Activated CD8-positive, alpha-beta memory T cell treated with anti-CD3 and anti-CD28 coated beads, Interleukin-2, amount 50 U/mL, for 24 hours (primary cell): ENCODE results near the gene DENND6B.
"Not testable (repeated sequence)": the region's sequence is repeated elsewhere in the genome, so short reads cannot be mapped to it uniquely, and the experiment has no call there.

Source experiments
- DNase-seq: peaks from one replicate; pipeline ENCODE4 v3.0.0-alpha.2; 2020; ENCODE audit errors: extremely low read depth

The DENND6B gene

DNA sequence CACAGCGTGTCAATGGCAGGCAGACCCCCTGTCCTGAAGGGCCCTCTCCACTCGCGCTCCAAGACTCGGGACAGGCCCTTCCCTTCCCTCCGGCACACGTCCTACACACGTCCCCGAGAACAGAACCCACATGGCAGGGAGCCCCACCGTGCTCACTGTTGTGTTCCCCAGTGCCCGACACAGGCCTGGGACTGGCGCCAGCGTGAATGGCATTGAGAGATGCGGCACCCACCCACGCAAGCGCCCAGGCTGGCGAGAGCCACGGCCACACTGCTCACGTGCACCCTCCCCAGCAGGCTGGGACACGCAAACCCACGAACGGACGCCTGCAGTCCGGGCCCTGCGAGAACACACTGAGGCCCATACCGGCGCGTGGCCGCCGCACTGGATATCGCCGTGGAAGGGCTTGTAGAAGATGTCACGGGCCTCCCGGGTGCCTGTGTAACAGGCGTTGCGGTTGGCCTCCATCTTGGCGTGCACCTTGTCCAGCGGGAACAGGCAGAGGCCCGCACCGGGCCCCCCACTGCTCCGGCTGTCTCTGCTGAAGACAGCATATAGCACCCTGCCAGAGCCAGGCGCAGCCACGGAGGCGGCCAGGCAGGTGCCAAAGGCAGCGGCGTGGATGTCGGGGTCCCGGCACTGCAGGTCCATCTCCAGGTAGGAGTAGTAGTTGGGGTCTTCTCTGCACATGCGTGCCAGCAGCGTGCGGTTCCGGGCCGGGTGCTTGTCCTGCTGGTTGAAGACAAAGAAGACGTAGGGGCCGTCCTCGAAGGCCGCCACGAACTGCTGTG lies 37.5 kb downstream of the DENND6B start:
- DNase-seq = no peak

DNA sequence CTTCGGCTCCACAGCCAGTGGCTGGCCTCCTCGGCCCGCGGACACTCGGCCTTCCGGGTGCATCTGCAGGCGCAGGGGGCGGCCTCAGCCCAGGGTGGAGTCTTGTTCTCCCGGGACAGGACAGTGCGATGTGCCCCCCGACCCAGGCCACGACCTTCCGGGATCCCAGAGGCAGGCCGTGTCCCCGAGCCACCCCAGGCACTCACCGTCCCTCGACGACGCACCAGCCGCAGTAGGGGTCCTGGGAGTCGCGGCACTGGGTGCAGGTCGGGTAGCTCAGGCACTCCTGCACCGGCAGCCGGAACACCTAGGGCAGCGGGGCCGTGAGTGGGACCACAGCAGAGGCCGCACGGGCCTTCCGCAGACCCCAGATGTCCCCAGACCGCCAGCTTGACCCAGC lies 39.1 kb downstream of the DENND6B start:
- no peak for DNase-seq

DNA sequence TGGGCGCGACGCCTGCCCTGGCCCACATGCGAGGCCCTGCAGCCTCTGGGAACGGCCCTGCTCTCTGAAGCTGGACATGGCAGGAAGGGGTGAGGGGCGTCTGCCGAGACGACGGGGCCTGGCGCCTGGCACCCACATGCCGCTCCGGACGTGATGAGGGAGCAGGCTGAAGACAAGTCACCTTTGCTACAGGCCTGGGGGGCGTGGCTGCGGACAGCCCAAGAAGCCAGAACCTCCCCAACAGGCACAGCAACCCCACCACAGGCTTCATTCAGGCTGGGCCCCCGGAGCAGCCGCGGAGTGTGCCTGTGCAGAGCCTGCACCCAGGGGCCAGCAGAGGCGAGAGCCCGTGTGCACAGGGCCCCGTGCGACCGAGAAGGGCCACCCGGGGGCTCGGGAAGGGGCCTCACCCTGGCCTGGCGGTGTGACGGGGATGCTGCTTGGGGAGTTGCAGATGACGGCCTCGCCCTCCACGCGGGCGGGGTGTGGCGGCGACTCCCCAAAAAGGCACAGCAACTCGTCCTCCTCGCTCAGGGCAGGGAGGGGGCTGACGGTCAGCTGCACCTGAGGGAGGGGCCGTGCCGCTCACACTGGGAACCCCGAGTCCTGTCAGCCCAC lies 40.0 kb downstream of the DENND6B start:
- no peak for DNase-seq

DNA sequence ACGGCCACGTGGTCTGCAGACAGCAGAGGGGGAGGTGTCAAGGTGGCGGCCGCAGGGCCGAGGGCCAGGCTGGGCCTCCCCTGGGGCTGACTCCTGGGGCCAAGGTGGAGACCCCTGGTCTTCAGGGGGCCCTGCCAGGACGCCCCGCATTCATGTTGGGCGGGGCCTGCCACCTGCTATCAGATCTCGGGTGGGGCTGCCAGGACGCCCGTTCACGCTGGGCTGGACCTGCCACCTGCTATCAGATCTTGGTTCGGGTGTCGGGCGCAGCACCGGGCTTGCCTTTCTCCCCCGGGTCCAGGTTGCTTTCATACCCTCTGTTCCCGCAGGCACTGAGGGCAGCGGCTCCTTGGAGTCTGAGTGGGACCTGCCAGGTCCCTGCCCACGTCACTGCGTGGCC lies 40.5 kb downstream of the DENND6B start:
- DNase-seq = no peak

DNA sequence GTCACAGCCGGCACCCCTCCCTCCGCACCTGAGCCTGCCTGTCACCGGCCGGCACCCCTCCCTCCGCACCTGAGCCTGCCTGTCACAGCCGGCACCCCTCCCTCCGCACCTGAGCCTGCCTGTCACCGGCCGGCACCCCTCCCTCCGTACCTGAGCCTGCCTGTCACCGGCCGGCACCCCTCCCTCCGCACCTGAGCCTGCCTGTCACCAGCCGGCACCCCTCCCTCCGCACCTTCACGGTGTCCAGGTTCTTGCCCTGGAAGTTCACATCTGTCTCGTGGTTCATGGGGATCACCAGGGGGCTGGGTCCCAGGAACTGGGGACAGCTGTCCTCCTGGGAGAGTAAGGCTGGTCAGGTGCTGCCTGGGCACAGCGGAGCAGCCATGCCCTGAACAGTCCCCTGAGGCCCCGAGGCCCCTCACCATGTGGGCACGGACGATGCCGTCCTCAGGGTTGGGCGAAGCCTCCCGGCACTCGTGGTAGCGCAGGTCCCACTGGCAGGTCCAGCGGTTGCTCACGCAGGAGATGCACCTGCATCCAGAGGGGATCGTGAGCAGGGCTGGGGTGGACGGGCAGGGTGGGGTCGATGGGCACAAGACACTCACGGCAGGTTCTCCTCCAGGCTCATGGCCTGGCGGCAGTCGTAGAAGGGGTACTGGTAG lies 41.1 kb downstream of the DENND6B start:
- no peak for DNase-seq

DNA sequence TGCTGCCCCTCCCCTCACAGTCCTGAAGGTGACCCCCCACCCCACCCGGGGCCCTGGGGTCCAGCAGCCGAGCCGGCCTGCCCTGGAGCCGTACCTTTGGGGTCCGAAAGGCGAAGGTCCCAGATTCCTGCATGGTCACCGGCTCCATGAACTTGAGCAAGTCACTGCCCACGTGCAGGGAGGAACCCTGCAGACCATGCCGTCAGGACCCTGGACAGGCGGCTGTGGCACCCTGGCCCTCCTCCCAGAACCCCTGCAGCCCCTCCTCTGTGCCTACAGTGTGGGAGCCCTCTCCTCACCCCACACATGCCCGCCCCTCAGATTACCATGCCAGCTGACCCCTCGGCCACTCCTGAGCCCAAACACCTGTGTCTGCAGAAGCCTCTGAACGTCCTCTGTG lies 42.3 kb downstream of the DENND6B start:
- no peak for DNase-seq

DNA sequence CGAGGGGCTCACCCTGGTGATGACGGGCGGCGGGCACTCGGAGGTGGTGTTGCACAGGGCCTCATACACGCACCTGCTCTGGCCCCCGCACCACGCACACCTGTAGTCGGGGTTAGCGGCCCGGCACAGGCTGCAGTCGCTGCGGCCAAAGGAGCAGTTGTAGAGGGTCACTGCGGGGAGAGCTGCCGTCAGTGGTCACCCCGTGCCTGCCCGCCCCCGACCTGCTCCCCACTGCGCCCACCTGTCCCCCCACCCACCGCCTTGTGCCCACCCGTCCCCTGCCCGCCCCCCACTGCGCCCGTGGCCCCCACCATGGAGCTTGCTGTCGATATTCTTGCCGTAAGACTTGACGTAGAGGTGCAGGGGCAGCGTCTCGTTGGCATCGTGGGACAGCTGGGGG lies 43.0 kb downstream of the DENND6B start:
- no peak for DNase-seq

DNA sequence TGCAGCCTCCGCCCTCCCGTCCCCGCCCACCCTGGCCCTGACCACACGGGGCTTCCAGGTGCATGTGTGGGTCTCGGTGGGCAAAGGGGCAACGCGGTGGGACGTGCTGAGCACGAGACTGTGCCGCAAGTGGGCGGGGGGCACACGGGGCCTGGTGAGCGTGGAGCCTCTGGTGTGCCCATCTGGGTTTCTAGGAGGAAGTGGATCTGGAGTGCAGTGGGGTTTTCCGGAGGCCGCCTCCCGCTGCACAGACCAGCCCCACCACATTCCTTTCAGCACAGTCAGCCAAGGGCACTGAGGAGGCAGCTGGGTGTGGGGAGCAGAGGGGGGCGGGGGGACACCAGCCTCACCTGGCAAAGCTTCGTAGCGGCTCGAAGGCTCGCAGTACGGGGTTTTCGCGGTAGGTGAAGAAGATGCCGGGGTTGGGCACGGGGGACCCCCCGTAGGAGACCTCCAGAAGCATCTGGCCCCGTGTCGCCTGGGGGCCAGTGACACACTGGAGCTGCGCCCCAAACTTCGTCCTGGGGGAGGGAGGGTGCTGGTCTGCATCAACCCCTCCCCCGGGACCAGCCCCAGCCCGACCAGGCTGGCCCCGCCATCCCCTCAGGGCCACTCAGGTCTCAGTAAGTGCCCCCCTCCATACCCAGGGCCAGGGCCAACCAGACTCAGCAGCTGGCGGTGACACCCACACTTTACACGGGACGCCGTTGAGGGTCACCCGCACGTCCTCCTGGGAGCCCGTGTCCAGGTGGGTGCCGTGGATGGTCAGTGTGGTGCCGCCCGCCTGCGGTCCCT lies 44.3 kb downstream of the DENND6B start:
- DNase-seq = no peak

DNA sequence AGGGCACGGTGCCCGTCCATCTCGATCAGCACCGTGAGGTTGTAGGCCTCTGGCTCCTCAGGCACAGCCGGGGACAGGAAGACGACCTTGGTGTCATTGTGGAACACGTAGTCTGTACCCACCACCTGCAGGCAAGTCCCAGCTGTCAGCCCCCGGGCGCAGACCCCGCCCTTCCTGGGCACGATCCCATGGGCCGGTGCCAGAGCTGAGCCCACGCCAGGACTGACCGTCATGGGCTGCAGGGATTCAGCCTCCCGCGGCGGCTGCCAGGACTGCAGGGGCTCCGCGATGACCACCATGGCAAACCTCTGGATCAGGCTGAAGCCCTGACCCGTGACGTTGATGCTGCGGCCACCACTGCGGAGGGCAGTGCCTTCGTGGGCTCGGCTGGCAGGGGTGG lies 44.9 kb downstream of the DENND6B start:
- DNase-seq = no peak

DNA sequence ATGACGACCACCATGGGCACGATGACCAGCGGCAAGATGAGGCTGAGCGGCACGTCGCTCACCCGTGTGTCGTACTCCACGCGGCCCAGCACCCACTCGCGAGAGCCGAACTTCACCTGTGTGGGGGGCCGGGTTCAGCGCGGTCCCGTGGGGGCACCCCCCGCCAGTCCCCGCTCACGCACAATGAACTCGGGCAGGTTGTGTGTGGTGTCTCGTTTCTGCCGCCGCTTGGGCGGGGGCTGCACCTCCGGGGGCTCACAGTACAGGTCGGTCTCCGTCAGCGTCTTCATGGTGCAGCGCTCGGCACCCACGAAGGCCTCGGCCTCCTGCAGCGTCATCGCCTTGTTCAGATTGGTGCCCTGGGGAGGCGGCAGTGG lies 45.4 kb downstream of the DENND6B start:
- no peak for DNase-seq

DNA sequence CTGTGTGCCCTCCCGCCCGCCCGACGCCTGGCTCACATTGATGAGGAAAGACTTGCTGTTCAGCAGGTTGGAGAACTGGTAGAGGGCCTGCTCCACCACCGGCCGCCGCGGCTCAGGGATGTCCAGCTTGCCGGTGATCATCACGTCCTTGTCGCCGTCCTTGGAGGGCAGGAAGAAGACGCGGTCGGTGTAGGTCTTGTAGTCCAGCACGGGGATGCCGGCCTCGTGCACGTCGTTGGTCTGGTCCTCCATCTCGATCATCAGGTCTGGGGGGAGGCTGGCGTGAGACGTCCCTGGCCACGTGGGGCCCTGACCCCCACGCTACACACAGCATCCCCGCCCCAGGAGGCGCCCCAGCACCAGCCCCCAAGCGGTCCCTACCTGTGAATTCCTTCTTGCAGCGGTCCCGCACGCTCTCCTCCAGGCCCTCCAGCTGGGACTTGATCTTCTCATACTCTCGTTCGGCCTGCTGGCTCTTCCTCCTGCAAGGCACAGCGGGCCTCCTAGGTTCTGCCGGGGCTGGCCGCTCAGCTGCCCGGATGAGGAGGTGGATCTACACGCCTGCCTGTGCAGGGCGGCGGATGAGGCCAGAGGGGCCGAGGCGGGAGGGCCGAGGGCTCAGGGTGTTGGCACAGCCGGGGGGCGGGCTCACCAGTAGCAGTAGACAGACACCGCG lies 46.0 kb downstream of the DENND6B start:
- DNase-seq = no peak

DNA sequence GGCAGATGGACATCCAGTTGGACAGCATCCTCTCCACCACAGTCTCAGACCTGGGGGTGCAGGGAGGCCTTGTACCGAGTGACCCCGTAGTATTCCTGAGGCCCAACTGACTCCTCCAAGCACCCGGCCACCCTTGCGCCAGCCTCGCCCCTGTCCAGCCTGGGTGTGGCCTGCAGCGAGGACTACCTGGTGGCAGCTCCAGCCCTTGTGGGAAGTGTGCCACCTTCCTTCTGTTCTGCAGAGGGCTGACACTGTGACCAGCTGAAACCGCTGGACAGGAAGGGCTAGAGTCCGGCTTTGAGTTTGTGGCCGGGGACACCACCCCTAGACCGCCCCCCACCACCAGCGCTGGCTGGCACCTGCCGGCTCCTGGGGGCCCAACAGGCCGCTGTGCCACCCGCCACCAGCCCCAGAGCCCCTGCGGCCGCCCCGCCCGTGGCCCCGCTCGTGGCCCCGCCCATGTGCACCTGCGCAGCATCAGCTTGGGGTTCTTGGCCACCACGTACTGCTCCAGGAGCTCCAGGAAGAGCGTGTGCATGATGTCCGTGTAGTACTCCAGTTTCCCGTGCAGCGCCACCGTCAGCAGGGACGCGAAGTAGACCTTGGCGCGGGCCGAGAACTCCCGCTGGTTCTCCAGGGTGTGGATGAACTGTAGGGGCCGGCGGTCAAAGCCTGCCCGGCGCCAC lies 46.6 kb downstream of the DENND6B start:
- DNase-seq = no peak

DNA sequence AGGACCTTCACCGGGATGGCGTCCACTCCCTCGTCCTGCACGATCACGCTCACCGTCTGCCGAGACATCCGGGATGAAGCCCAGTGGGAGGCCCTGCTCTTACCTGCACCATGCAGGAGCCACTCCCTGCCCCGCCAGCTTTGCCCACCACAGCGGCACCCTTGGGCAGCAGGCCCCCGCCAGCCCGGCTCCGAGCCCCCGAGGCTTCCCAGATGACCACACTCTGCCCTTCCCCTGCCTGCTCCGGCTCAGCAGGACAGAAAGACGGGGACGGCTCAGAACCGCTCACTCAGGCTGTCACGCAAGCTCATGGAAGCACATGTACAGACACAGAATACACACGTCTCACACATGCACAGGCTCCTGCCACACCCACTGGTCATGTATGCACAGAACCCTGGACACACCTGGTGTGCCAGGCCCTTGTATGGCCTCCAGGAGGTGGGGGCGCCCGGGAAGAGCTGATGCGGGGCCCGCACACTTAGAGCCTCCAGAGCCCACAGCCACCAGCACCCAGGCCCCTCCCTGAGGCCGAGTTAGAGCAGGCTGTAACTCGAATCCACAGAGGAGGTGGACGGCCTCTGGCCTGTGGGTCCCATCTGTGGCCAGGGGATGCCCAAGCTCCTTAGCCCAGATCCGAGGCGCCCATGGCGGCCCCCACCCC lies 47.7 kb downstream of the DENND6B start:
- DNase-seq = no peak

DNA sequence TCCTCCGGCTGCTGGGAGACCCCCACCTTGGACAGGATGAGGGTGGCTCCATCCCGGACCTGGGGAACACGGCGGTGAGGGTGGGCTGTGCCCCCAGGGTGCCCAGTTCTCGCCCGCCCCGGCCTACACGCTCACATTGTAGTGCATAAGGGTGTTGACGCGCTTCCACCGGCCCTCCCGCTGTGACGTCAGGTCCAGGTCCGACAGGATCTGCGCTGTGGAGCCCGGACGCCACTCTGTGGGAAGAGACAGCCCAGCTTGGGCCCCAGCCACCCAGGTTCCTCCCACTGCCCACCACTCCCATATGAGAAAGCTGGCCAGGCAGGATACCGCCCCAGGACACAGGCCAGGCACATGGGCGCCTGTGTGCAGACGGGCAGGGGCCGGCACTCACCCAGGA lies 48.4 kb downstream of the DENND6B start:
- DNase-seq = no peak

DNA sequence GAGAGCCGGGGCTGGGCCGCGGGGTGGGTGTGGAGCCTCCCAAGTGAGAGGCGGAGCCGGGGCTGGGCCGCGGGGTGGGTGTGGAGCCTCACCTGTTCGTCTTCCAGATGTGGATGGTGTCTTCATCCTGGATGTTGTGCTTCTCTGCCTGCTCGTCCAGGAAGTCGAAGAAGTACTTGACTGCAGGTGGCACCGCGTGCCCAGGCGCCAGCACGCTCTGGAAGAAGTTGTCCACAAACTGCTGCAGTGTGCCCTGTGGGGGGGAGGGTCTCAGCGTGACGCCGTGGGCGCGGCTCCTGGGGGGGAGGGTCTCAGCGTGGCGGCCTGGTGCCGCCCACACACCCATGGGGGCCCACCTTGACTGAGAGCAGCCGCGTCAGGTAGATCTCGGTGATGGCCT lies 49.1 kb downstream of the DENND6B start:
- no peak for DNase-seq

DNA sequence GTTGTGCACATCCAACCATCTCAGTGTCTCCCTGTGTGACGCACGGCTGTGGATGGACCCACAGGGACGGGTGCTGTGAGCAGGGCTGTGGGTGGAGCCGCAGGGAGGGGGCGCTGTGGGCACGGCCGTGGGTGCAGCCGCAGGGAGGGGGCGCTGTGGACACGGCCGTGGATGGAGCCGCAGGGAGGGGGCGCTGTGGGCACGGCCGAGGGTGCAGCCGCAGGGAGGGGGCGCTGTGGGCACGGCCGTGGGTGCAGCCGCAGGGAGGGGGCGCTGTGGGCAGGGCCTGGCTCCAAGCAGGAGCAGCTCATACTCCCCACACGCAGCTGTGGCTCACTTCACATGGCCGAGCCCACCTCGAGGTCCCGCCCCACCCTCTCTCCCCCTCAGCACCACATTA lies 50.7 kb downstream of the DENND6B start:
- DNase-seq = no peak

DNA sequence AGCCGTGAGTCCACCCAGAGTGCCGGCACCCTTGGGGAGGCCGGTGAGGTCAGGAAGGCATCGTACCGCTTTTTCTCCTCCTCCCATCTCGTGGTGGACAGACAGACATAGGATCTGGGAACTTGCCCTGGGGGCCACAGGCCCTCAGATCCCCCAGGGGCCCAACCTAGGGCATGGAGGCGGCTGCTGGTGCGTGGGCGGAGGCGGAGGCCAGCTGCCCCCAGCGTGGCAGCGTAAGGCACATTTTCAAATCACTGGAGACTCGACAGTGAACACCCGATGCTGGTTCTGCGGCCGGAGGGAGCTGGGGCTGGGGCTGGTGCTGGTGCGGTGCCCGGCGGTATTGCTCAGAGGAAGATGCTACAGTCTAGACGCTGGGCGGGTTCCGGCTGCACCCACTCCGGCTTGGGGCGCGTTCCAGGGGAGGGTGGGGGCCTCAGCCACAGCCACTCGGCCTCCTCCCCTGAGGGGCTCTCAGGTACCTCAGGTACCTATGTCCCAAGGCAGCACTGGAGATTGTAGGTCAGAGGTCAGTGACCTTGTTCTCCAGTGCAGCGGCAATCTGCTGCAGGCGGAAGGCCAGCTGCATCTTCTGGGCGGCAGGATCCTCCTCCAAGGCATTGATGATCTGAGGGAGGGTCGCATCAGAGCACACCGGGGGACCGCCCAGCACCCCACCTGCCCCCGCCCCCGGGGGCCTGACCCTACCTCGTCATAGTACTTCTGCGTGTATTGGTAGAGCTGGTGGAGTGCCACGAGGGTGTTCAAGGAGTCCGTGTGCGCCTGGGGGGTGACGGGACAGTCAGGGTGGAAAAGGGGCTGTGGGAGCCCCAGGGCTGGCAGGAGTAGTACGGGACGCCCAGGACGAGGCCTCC lies 51.4 kb downstream of the DENND6B start:
- DNase-seq = no peak

DNA sequence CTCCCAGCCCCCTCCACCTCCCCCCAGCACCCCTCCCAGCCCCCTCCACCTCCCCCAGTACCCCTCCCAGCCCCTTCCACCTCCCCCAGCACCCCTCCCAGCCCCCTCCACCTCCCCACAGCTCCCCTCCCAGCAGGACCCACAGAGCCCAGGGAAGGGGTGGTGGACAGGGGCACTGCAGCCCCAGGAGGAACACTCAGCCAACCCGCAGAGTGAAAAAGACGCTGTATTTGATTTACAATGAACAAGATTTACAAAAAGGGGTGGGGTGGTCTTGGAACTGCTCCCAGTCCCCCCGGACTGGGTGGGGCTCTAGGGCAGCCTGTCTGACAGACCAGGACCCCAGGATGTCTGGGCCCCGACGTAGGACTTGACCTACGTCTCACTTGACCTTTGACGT lies 52.0 kb downstream of the DENND6B start:
- DNase-seq = no peak

DNA sequence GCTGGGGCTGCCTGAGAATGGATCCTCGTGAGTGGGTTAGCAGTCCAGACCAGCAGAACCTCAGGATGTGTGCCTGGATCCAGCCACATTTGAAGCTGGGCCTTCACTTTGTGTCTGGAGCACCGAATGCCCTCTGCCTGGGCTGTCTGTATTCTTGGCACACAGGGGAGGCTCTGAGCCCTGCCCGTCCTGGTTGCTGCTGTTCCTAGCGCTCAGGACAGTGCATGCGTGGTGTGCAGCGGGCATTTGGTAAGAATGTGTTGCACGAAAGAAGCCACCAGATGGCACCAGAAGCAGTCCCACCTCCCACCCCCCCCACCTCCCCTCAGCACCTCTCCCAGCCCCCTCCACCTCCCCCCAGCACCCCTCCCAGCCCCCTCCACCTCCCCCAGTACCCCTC lies 52.5 kb downstream of the DENND6B start:
- DNase-seq = no peak

DNA sequence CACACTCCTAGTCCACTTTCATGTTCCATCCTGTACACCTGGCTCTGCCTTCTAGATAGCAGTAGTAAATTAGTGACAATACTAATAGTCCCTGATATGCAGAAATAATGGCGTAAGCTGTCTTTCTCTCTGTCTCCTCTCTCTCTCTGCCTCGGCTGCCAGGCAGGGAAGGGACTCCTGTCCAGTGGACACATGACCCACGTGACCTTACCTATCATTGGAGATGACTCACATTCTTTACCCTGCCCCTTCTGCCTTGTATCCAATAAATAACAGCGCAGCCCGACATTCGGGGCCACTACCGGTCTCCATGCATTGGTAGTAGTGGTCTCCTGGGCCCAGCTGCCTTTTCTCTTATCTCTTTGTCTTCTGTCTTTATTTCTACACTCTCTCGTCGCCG lies 53.0 kb downstream of the DENND6B start:
- DNase-seq = not testable (repeated sequence)
